ENCODE results near the gene SPDYE16.
"Not testable (repeated sequence)": the region's sequence is repeated elsewhere in the genome, so short reads cannot be mapped to it uniquely, and the experiment has no call there.

Gene SPDYE16

GRCh38 chr7:76543197-76543596 lies at the start of gene SPDYE16:
SPDYE16 (minus strand) TSS chr7:76543297; CDS start chr7:76541459, 1,838 bp downstream.
- DNase-seq (ENCODE audit: low spot score), result not testable (repeated sequence)

GRCh38 chr7:76592694-76593093 lies 49.6 kb upstream of the SPDYE16 start:
- not testable (repeated sequence) for DNase-seq (ENCODE audit: low spot score)

- DNase-seq (ENCODE audit: low spot score), result peak; percentile 8
Measured at GRCh38 chr7:76591602-76592304, 48.7 kb upstream of the SPDYE16 start.

GRCh38 chr7:76591033-76591432 lies 47.9 kb upstream of the SPDYE16 start:
- DNase-seq (ENCODE audit: low spot score), result not testable (repeated sequence)

- not testable (repeated sequence) for DNase-seq (ENCODE audit: low spot score)
Measured at GRCh38 chr7:76588586-76588985, 45.5 kb upstream of the SPDYE16 start.

GRCh38 chr7:76586585-76587315 lies 43.7 kb upstream of the SPDYE16 start:
- not testable (repeated sequence) for DNase-seq (ENCODE audit: low spot score)

GRCh38 chr7:76583636-76584281 lies 40.7 kb upstream of the SPDYE16 start:
- not testable (repeated sequence) for DNase-seq (ENCODE audit: low spot score)

GRCh38 chr7:76582848-76583631 lies 39.9 kb upstream of the SPDYE16 start:
- not testable (repeated sequence) for DNase-seq (ENCODE audit: low spot score)

GRCh38 chr7:76575919-76576655 lies 33.0 kb upstream of the SPDYE16 start:
- DNase-seq (ENCODE audit: low spot score), result not testable (repeated sequence)

GRCh38 chr7:76575431-76575830 lies 32.3 kb upstream of the SPDYE16 start:
- not testable (repeated sequence) for DNase-seq (ENCODE audit: low spot score)

- DNase-seq (ENCODE audit: low spot score), result not testable (repeated sequence)
Measured at GRCh38 chr7:76572296-76572695, 29.2 kb upstream of the SPDYE16 start.

GRCh38 chr7:76570324-76570775 lies 27.3 kb upstream of the SPDYE16 start:
- not testable (repeated sequence) for DNase-seq (ENCODE audit: low spot score)

- DNase-seq (ENCODE audit: low spot score), result not testable (repeated sequence)
Measured at GRCh38 chr7:76568742-76569141, 25.6 kb upstream of the SPDYE16 start.

- not testable (repeated sequence) for DNase-seq (ENCODE audit: low spot score)
Measured at GRCh38 chr7:76567753-76568152, 24.7 kb upstream of the SPDYE16 start.

- DNase-seq (ENCODE audit: low spot score), result not testable (repeated sequence)
Measured at GRCh38 chr7:76567311-76567710, 24.2 kb upstream of the SPDYE16 start.

- DNase-seq (ENCODE audit: low spot score), result not testable (repeated sequence)
Measured at GRCh38 chr7:76565001-76565400, 21.9 kb upstream of the SPDYE16 start.

- DNase-seq (ENCODE audit: low spot score), result not testable (repeated sequence)
Measured at GRCh38 chr7:76561342-76561741, 18.2 kb upstream of the SPDYE16 start.

GRCh38 chr7:76560157-76560556 lies 17.1 kb upstream of the SPDYE16 start:
- DNase-seq (ENCODE audit: low spot score), result not testable (repeated sequence)

GRCh38 chr7:76559685-76560084 lies 16.6 kb upstream of the SPDYE16 start:
- not testable (repeated sequence) for DNase-seq (ENCODE audit: low spot score)

GRCh38 chr7:76551992-76552391 lies 8.9 kb upstream of the SPDYE16 start:
- not testable (repeated sequence) for DNase-seq (ENCODE audit: low spot score)

- DNase-seq (ENCODE audit: low spot score), result not testable (repeated sequence)
Measured at GRCh38 chr7:76549855-76550248, 6.8 kb upstream of the SPDYE16 start.
